GM18505 (cell line): ENCODE data around the gene SEZ6L.

Experiments
- ATAC-seq: cut with Tn5 transposase; IDR thresholded peaks from one replicate; pipeline ENCODE4 v1.9.1; 2021; ENCODE audit not compliant: unreplicated experiment
- POLR2A ChIP-seq: IDR thresholded peaks from 4 replicates; pipeline ENCODE4 v1.6.1; 2011; ENCODE audit warnings: borderline replicate concordance; ENCODE audit not compliant: insufficient read depth, insufficient read length; ENCODE audit errors: extremely low read depth

SEZ6L gene

DNA sequence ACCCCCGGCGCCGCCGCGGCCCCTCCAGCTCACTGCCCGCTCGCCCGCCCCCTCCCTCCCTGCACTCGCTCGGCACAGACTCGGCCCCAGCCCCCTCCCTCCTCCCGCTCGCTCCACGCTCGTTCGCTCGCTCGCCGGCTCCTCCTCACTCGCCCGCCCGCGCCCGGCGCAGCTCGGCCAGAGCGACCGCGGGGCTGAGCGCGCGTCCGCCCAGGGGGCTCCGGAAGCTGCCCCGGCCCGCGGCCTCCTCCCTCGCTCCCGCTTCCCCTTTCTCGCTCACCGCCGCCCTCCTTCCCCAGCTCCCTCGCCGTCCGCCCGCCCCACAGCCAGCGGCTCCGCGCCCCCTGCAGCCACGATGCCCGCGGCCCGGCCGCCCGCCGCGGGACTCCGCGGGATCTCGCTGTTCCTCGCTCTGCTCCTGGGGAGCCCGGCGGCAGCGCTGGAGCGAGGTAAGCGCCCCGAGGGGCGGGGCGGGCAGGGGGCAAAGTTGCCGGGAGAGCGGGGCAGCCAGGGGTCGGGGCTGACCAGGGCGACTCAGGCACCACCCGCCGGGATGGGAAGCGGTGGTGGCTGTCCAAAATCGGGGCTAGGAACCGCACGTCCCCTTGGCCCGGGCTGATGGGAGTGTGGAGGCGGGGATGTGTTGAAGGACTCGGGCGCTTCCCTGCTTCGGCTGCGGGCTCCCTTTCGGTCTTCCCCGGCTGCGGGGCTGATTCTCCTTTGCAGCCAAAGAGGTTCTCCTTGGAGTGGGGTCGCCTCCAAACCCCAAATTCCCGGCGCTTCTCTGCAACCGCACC is at the start of gene SEZ6L:
SEZ6L (plus strand) TSS at position 148 of the 797 bp plus-strand sequence; CDS start at position 356, 208 bp downstream.
- TF ChIP-seq POLR2A, result no peak

DNA sequence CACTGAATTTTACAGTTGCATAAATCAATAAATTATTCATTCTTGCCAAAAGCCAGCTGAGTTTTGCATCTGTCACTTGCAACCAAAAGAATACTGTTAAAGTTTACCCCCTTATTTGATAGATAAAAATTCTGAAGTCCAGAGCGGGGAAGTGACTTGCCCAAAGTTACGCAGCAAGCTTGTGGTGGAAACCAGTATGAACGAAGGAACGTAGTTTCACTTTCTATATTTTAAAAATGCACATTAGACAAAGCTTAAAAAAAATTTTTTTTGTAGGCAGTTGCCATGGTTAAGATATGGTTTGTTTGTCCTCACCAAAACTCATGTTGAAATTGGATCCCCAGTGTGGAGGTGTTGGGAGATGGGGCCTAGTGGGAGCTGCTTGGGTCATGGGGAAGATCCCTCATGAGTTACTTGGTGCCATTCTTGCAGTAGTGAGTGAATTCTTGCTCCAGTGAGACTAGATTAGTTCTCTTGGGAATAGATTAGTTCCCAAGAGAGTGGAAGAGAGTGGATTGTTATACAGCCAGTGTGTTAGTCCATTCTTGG is 46.3 kb upstream of the SEZ6L start:
- TF ChIP-seq POLR2A, result no peak
- no peak for ATAC-seq

More for the DNA sequence above, at the start of gene SEZ6L:
- no peak for ATAC-seq

- TF ChIP-seq POLR2A, result no peak
Measured at GRCh38 chr22:26124991-26125725, 44.1 kb upstream of the SEZ6L start.

GRCh38 chr22:26127126-26127525 is 42.1 kb upstream of the SEZ6L start:
- no peak for TF ChIP-seq POLR2A
- ATAC-seq, result no peak

More at GRCh38 chr22:26124991-26125725, 44.1 kb upstream of the SEZ6L start:
- no peak for ATAC-seq

DNA sequence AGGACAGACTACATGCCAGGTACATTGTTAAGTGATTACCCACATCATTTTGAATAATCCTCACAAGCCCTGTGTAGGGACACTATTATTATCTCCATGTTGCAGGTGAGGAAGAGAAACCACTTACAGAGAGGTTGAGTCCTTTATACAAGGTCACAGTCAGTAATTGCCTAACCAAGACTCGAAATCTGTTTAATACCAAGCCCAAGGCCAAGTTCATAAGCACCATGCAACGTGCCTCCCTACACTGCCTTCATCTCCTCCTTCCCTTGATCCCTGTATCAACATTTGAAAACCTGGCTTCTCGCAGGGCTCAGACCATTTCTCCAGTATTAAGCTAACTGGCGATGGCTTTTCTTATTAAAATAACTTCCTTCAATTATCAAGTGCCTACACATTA is 41.7 kb upstream of the SEZ6L start:
- no peak for ATAC-seq
- no peak for TF ChIP-seq POLR2A

GRCh38 chr22:26131589-26132154 is 37.6 kb upstream of the SEZ6L start:
- TF ChIP-seq POLR2A, result no peak
- ATAC-seq, result no peak

DNA sequence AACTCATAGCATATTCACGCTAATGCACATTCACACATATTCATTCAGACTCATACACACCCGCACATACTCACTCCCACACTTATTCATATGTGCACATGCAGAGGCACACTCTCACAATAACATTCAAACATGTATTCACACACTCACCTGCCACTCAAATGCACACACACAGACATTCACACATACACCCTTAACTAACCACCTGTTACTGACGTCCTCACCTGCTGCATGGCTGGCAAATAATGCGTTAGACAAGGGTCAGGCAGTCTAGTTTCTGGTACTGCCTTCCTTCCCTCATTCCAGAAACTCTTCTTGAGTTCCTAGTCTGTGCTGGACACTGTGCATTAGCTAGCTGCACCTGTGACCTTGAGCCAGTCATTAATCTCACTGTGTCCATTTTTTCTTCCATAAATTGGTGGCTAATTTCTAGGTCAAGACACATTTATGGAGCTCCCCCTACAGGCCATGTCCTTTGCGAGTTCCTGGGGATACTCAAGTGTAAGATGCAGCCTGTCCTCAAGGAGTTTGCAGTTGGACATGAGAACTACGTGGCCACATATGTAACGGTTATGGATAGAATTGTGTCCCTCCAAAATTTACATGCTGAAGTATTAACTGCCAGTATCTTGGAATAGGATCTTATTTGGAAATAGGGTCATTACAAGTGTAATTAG is 34.5 kb upstream of the SEZ6L start:
- no peak for TF ChIP-seq POLR2A
- no peak for ATAC-seq

DNA sequence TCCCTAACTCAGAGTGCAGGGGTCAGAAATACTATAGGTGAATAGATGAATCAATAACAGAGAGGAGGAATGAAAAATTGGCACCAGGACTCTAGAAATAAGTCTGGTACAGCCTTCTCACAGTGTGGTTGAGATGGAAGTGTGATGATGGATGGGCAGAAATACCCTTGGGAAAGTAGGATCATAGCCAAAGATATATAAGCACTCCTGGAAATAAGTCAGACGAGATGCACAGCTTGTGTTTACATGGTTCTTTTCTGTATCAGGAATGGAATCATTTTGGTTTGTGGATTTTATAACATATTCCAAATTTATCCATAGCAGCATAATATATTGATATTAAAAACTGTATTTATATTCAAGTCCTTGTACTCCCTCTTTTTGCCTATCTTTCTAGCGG is 33.5 kb upstream of the SEZ6L start:
- no peak for ATAC-seq
- TF ChIP-seq POLR2A, result no peak

DNA sequence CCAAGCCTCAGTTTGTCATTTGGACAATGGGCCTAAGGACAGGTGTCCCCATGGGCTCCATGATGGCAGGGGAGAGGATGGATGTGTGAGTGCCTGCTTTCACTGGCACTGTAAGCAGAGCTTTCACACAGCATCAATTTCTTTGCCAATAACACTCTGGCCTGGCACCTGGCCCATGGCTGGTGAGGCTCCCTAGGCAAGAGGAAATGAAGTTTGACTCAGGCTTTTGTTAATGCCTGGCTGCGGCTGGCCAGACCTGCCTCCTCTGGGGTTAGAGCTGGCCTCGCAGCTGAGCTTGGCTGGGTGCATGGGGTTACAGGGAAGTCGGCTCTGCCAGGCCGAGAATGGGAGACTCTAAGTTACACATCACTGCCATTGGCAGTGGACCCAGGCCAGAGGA is 30.0 kb upstream of the SEZ6L start:
- TF ChIP-seq POLR2A, result no peak
- no peak for ATAC-seq

GRCh38 chr22:26141831-26142230 is 27.4 kb upstream of the SEZ6L start:
- no peak for TF ChIP-seq POLR2A
- ATAC-seq, result no peak

- no peak for ATAC-seq
- TF ChIP-seq POLR2A, result no peak
Measured at GRCh38 chr22:26143806-26144325, 25.4 kb upstream of the SEZ6L start.

- TF ChIP-seq POLR2A, result no peak
- ATAC-seq, result no peak
Measured at GRCh38 chr22:26159886-26160285, 9.4 kb upstream of the SEZ6L start.

DNA sequence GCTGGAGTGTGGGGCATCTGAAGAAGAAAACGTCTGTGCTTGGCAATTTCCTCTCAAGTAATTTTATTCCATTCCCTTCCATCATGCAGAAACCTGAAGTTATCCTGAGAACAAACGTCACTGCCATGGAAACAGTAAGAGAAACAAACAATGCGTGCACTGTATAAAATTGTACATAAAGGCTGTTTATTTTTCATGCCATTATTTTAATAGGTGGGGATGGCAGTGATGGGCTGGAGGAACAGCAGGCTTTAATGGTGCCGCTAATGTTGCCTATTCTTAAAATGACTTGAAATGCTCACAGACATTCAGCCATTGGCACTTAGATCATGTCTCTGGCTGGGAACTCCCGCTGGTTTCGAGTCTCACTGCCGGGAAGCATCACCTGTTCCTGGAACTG is 7.5 kb upstream of the SEZ6L start:
- TF ChIP-seq POLR2A, result no peak

More for the DNA sequence above, 7.5 kb upstream of the SEZ6L start:
- ATAC-seq, result no peak
